HepG2 (cell line): ENCODE data around the gene ZBTB7B. TPM values are rescaled to one million over a fixed set of nuclear protein-coding genes. Genes with fewer than 3 reads are reported as not detected.

ENCODE experiments used
- ATAC-seq: fragments of 200-7000 bp; cut with Tn5 transposase; 3 replicates; pipeline ENCODE4 v1.9.1; 2020; ENCODE audit warnings: mild to moderate bottlenecking, moderate library complexity
- BruUV-seq: library from RNA; stranded (reverse); fragments of 400-500 nt; replicated peaks from 2 replicates; lab custom pipeline; 2021; lab: Mats Ljungman, UMichigan
- CTCF ChIA-PET: fragments of 300-600 bp; formaldehyde crosslinking; extraction: SDS; loops from one replicate; lab custom pipeline; 2021; ENCODE audit warnings: low total read pairs, inconsistent platforms, low intra/inter-chr PET ratio; lab: Yijun Ruan, JAX
- POLR2A ChIA-PET: fragments of 350-600 bp; sonication (Branson Sonifier 250); formaldehyde crosslinking; loops from one replicate; lab custom pipeline; 2020; ENCODE audit warnings: antibody characterized with exemption, inconsistent platforms; lab: Yijun Ruan, JAX
- DNase-seq: peaks from one replicate; pipeline ENCODE4 v3.0.0-alpha.2; 2015; ENCODE audit warnings: low spot score
- FAIRE-seq: peaks from 3 replicates; lab custom pipeline; 2011; peaks lifted over from hg19 to GRCh38; lab: Jason Lieb, UNC
- H2AFZ ChIP-seq: one replicate; pipeline ENCODE4 v1.6.1; 2011; ENCODE audit warnings: low read length, inconsistent platforms
- H3K27ac ChIP-seq: fragments of 300-600 bp; 3 replicates; pipeline ENCODE4 v1.8.0; 2011; ENCODE audit warnings: mixed run types, mild to moderate bottlenecking, mixed read lengths, low read length, inconsistent platforms; ENCODE audit not compliant: insufficient read depth; ENCODE audit errors: extremely low read length
- H3K27me3 ChIP-seq, 2 experiments: fragments of 200-600 bp in 1 of 2; 2 replicates in 1 of 2; 3 replicates in 1 of 2; pipeline versions ENCODE4 v1.6.0 to v1.8.0; 2011; ENCODE audit warnings: low read length in 2 of 2, mild to moderate bottlenecking in 2 of 2, moderate library complexity in 2 of 2, inconsistent platforms in 1 of 2; ENCODE audit not compliant: insufficient read depth in 2 of 2, control insufficient read depth in 1 of 2
- H3K36me3 ChIP-seq, 2 experiments: fragments of 200-600 bp in 1 of 2; replicated peaks in 1 of 2; 2 replicates in 1 of 2; 3 replicates in 1 of 2; pipeline versions ENCODE4 v1.5.1 to v1.8.0; 2011; ENCODE audit warnings: low read length in 2 of 2, inconsistent platforms in 1 of 2; ENCODE audit not compliant: insufficient read depth in 2 of 2, control insufficient read depth in 1 of 2
- H3K4me1 ChIP-seq: 2 replicates; pipeline ENCODE4 v1.5.1; 2012; ENCODE audit warnings: low read length, inconsistent platforms; ENCODE audit not compliant: insufficient read depth
- H3K4me2 ChIP-seq: 2 replicates; pipeline ENCODE4 v1.6.0; 2011; ENCODE audit warnings: low read depth, low read length, inconsistent platforms
- H3K4me3 ChIP-seq, 3 experiments: fragments of 200-600 bp in 1 of 3; sonication (generic), shearing (Covaris generic) in 1 of 3; replicated peaks in 1 of 3; 2 replicates each; pipeline ENCODE4 v1.5.1; 2011 to 2016; ENCODE audit warnings: low read length in 3 of 3, inconsistent platforms in 2 of 3, low read depth in 2 of 3, mild to moderate bottlenecking in 2 of 3, control low read depth in 1 of 3, mixed read lengths in 1 of 3; ENCODE audit not compliant: insufficient read depth in 1 of 3
- H3K79me2 ChIP-seq: one replicate; pipeline ENCODE4 v1.6.1; 2011; ENCODE audit warnings: low read length, inconsistent platforms; ENCODE audit not compliant: insufficient read depth
- H3K9ac ChIP-seq: 2 replicates; pipeline ENCODE4 v1.6.0; 2011; ENCODE audit warnings: mild to moderate bottlenecking, low read depth, low read length, inconsistent platforms; ENCODE audit not compliant: insufficient read depth
- H3K9me3 ChIP-seq: 2 replicates; pipeline ENCODE4 v1.5.1; 2012; ENCODE audit warnings: mild to moderate bottlenecking, low read length
- H4K20me1 ChIP-seq: 2 replicates; pipeline ENCODE4 v1.6.0; 2011; ENCODE audit warnings: inconsistent platforms, mild to moderate bottlenecking, low read length, moderate library complexity; ENCODE audit not compliant: insufficient read depth
- ATF7 ChIP-seq, 2 experiments: fragments of 450-650 bp in 1 of 2; sonication (generic) in 1 of 2; formaldehyde crosslinking in 1 of 2; IDR thresholded peaks; 2 replicates each; pipeline versions ENCODE4 v1.4.0 to v1.6.1; 2016 to 2020; ENCODE audit warnings: antibody characterized with exemption in 1 of 2, mild to moderate bottlenecking in 1 of 2, missing genetic modification reagents in 1 of 2
- ATM ChIP-seq: fragments of 450-650 bp; IDR thresholded peaks from 2 replicates; pipeline ENCODE4 v1.7.1; 2017; ENCODE audit warnings: mild to moderate bottlenecking, borderline replicate concordance
- BATF2 ChIP-seq: sonication (generic); formaldehyde crosslinking; IDR thresholded peaks from 2 replicates; pipeline ENCODE4 v1.8.0; 2022; ENCODE audit warnings: mild to moderate bottlenecking, missing genetic modification reagents, moderate library complexity
- KLF11 ChIP-seq: IDR thresholded peaks from 2 replicates; pipeline ENCODE4 v1.6.1; 2016; ENCODE audit warnings: missing compliant biosample characterization
- MEF2D ChIP-seq: sonication (generic); formaldehyde crosslinking; IDR thresholded peaks from 2 replicates; pipeline ENCODE4 v1.5.1; 2020; ENCODE audit warnings: mild to moderate bottlenecking, missing genetic modification reagents
- ZNF451 ChIP-seq: sonication (generic); formaldehyde crosslinking; IDR thresholded peaks from 2 replicates; pipeline ENCODE4 v1.5.0; 2020; ENCODE audit warnings: mild to moderate bottlenecking, missing genetic modification reagents
- ZNF780A ChIP-seq: sonication (generic); formaldehyde crosslinking; IDR thresholded peaks from 2 replicates; pipeline ENCODE4 v1.8.0; 2022; ENCODE audit warnings: mild to moderate bottlenecking, missing genetic modification reagents, moderate library complexity
- WGBS: methylation state at CpG from one replicate; pipeline ENCODE4 v1.1.6; 2017; ENCODE audit warnings: low lambda C conversion rate; 5-methylcytosine and 5-hydroxymethylcytosine counted together
- in situ Hi-C: cut with HindIII; loops from 2 replicates; pipeline ENCODE4 v1.10.0; 2017; ENCODE audit warnings: low pct_unique_long_range_greater_than_20kb; ENCODE audit not compliant: extremely low pct_ligation_motif_present
- intact Hi-C: fragments of 100-400 bp; cut with micrococcal nuclease; formaldehyde crosslinking; loops from one replicate; pipeline ENCODE4 v1.10.0; 2022; ENCODE audit not compliant: unreplicated experiment
- polyA plus RNA-seq, 8 experiments: library from polyadenylated mRNA; depleted of rRNA in 3 of 8; stranded (reverse) in 7 of 8; unstranded in 1 of 8; fragments of >200 nt; fragmentation: Illumina TruSeq in 4 of 8; extraction: Trizol in 4 of 8; gene quantifications; 2 replicates each; pipeline versions ENCODE4 v1.2.1 to v1.2.3, GENCODE V29; 2011 to 2016; ENCODE audit warnings: low read depth in 4 of 8, missing spikeins in 1 of 8, mixed read lengths in 1 of 8; ENCODE audit not compliant: insufficient read depth in 1 of 8
- total RNA-seq, 5 experiments: library from RNA; depleted of rRNA; stranded (reverse); fragments of >200 nt; fragmentation: Illumina TruSeq; extraction: Trizol; gene quantifications; 2 replicates each; pipeline ENCODE4 v1.2.3, GENCODE V29; 2016; ENCODE audit warnings: low read depth in 1 of 5

Gene ZBTB7B
- total and polyA plus RNA-seq, 2 of the 13 experiments (the other 11 are each of a cell fraction or from before 2014, with no cell fraction given), result 15.5 to 17.5 TPM

- no peaks in the 10 kb centered on the region; a peak in 1 of 5 replicates for H3K27me3 ChIP-seq
- peak overlapping the region; percentile 96 for H3K27ac ChIP-seq
- H2AFZ ChIP-seq, result no peak overlapping the region
- WGBS, result 80% methylated on average over 3 of the region's 3 CpGs
- ATAC-seq (no peak), FAIRE-seq (no peak), DNase-seq (no peak)
- peak overlapping the region; percentile 89; the same call in 1 of the 2 replicates for H3K9ac ChIP-seq
- CTCF ChIA-PET, result no interaction called here
- intact Hi-C loops (no loop called here), in situ Hi-C loops (no loop called here)
- H3K9me3 ChIP-seq, result no peaks in the 10 kb centered on the region
- no peaks in the 10 kb centered on the region for H4K20me1 ChIP-seq
- peak overlapping the region in 1 of 3 experiments; percentile 40; a peak in 1 of 6 replicates for H3K4me3 ChIP-seq
- POLR2A ChIA-PET, result interaction anchor here (0.7 to 4.1 kb wide), 9 partner anchors 10 to 218 kb away, joined by 3 to 91 read pairs (median 6); partner anchors contain the start of genes CKS1B, LENEP, PMVK and SHC1
- H3K4me2 ChIP-seq, result peak overlapping the region; percentile 95
- no peaks in the 10 kb centered on the region for H3K79me2 ChIP-seq
- H3K36me3 ChIP-seq, result peaks cover 5 to 19% of the 10 kb centered on the region in 2 experiments; a peak in 4 of 5 replicates
- TF ChIP-seq MEF2D (CRISPR knock-in tag) (peak; percentile 5; the same call in 1 of the 2 replicates), BATF2 (CRISPR knock-in tag) (no peak), ZNF451 (CRISPR knock-in tag) (no peak), ATF7 (IDR thresholded peaks at IDR 0.05) (no peak), ATF7 (CRISPR knock-in tag; IDR thresholded peaks at IDR 0.05) (no peak), ATM (no peak), ZNF780A (CRISPR knock-in tag) (no peak), KLF11 (CRISPR knock-in tag) (no peak)
- peaks cover 46% of the 10 kb centered on the region for H3K4me1 ChIP-seq
- no TSS peak for BruUV-seq
Measured at GRCh38 chr1:154954541-154954940, 48.1 kb upstream of the ZBTB7B start.
